NOMO-1 treated with DMSO at 0.1 percent for 48 hours (cell line): Measurements from ENCODE around the gene KCTD10.

ENCODE experiments used
- DNase-seq: peaks from one replicate; lab custom pipeline; 2025; ENCODE audit not compliant: unreplicated experiment; lab: John Stamatoyannopoulos, UW

KCTD10 gene, protein sequence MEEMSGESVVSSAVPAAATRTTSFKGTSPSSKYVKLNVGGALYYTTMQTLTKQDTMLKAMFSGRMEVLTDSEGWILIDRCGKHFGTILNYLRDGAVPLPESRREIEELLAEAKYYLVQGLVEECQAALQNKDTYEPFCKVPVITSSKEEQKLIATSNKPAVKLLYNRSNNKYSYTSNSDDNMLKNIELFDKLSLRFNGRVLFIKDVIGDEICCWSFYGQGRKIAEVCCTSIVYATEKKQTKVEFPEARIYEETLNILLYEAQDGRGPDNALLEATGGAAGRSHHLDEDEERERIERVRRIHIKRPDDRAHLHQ

DNA sequence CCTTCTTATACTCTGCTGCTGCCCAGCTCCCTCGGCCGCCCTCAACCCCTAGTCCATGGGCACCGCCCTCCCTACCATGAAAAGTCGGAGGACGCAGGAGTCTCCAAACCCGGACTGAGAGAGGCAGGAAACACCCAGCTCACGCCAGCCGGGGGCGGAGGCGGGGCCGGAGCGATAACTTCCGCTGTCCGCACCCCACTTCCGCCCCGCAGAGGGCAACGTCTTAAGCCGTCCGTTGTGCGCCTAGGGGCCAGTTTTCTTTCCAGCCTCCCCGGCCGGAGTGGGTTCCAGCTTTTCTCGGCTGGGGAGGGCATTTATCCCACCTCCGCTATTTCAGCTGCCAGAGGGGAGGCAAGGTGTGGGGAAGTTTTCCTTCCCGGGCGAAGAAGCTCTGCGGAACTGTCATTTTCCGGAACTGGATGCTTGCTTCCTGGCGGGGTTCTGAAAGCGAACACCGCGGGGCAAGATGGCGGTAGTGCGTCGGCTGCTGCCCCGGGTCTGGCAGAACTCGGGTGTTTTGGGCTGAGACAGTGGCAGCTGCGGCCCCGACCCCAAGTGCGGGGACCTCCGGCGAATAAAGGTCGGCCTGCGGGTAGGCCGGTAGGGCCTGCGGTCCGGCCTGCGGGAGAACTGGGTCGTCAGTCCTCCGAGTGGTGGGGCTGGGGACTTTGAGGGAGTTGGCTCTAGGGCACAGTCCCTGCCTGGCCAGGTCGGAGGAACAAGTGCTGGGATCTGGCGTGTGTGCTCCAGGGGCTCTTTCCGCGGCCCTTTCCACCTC, at the start of gene KCTD10, which contains the start of gene UBE3B:
Gene KCTD10, minus strand, starts transcription at position 116 of the 778 bp plus-strand sequence. Its CDS starts 38 bp downstream, at position 78.
Gene UBE3B, plus strand, starts transcription at position 450 of the 778 bp plus-strand sequence. CDS start 5,918 bp downstream, outside the sequence.
- DNase-seq = peak; percentile 75

DNA sequence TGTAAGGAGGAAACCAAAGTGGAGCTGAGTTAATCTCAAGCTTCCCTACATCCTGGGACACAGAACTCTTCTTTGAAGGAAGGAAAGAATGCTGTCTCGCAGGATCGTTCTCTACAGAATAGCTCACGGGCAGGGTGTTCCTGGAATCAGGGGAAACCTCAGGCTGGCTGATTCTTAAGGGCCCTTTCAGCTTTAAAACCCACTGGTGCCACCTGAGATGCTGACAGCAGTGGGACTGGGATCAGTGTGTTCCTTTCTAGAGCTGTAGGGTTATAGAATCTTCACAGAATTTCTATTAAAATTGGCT, 48.1 kb upstream of the KCTD10 start:
- DNase-seq = no peak

DNA sequence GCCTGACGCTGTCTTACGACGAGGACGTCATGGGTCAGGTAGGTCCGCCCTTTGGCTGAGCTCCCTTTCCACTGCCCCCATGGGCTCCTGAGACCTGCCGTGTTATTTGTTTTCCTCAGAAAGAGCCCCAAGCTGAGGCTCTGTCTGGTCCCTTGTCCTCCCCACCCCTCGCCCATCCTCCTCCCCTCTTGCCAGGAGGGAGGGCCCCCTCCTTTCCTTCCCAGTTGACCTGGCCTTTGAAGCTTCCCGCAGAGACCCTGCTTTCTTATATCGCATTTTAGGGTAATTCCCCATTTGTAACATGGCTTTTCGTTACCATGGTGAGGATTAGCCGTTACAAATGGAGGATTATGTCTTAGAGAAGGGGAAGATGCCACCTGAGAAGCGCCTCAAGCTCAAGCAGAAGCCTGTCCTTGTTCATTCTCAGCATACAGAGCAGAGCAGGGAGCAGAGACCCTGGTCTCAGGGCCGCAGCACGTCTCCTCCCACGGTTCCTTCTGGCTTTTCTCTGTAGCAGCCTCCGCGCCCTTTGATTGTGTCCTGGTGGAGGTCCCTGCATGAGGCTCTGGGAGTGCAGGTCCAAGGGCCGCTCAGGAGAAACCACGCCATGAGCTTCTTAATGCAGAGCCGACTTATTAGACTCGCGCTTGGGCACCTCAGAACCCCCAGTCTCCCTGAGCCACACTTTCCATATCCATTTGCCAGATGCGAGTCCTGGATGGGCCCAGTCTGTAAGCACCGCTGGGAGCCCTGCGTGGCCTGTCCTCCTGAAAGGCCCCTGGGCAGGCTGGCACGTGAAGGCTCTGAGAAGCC, 47.6 kb upstream of the KCTD10 start:
- DNase-seq = no peak

DNA sequence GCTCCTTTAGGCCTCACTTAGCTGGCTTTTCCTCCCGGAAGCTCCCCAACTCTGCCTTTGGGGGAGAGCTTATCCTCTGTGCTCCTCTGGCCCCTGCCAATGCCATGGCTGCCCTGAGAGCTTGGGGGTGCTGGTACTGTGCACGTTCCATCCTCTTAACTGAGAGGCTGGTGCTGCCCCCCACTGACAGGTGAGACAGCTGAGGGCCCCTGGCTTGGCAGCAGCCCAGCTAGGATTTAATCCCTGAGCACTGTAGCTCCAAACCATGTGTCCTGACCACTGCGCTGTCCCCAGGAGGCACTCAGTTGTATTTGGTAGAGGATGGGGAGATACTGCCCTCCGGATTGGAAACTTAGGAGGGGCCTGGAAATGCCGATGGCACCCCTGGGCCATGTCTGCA, 46.4 kb upstream of the KCTD10 start:
- DNase-seq = no peak

DNA sequence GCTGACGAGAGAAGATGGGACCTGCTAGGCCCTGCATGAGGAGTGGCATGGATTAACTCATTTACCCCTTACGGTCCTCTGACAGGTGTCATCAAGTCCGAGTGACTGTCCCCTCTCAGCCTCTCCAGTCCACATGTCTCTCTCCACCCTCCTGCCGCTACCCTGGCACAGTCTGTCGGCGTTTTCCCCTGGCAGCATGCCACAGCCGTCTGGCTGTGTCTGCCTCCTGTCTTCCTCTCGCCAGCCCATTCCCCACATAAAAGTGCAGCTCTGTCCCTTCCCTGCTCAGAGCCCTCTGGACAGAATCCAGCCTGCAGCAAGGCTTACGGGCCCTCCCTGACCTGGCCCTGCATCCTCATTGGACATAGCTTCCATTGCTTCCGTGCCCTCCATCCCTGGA, 46.0 kb upstream of the KCTD10 start:
- no peak for DNase-seq

DNA sequence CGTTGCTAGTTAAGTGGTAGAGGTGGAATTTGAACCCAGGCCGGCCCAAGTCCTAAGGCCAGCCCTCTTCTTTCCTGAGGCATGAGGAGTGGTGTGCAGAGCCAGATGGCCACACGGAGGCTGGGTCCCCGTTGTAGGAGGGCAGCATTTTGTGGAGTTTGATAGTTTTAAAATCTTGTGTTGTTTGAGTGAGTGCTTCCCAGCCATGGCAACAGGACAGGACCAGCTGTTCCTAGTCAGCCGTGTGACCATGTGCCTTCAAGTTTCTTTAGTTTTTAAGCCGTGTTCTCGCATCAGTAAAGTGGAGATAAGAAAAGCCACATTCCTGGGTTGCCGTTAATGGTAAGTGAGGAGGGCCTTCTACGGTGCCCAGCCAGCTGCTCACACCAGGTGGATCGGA, 44.7 kb upstream of the KCTD10 start:
- no peak for DNase-seq

DNA sequence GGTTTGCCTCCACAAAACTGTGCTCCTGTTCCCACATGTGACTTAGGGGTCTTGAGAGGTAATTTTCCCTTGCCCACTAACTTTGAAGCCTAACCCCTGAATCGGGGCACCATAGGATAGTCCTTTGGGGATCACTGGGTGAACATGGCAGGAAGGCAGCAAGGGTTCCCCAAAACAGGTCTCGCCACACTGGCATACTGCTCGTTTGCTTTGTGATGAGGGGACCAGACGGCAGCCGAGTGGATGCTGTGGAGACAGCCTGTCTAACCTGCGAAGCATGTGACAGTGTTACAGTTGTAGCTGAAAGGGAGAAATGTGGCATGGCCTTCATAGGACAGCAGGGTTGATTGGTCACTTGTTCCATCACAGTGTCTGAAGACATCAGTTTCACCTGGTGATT, 42.7 kb upstream of the KCTD10 start:
- DNase-seq = no peak

DNA sequence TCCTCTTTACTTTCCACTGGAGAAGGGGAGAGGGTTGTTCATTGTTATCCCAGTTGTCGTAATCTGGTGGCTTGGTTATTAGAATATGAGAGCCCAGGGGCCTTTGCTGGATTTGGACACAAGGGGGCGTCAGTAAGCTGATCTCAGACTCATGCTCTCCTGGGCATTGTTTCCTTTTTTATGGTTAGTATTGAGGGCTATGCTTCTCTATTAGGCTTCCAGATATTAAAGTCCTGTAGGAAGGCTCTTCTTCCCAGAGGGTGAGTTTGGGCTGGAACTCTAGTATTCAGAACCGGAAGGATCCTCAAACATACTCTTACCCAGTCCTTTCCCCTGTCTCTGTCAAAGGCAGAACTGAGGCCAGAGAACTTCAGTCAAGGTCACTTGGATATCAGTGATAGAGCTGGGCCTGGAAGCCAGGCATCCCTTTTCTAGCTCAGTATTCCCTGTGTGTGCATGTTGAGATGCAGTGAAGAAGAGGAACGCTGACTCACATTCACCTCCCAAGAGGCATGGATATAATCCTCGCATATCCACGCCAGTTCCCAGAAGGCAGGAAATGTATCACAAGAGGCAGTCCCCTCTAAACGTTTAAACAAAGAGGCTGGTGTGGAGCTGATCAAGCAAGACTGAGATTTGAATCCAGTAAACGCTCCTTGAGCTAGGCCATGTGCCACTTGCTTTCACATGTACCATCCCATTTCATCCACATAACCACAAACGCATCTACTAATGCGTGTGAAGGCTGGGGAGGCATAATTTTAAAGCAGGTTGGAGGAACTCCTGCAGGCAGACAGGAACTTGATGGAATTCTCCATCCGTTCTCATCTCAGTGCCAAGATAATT, 41.9 kb upstream of the KCTD10 start:
- peak; percentile 12 for DNase-seq

DNA sequence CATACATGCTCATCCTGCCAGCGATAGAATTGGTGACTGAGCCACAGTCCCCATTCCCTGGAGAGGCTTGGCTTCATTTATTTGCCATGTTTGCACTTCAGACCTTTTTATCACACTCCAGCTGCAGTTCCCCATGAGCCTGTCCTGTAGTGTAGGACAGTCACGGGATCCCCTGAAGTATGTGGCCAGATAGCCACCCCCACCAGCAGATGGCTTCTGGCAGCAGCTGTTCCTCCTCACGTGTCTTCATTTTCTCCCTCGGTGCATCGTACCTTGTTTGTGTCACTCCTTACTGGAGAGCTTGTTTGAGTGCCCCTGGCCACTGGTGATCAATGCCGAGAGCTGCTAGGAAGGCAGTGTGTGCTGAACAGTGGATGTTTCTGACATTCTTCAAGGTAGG, 40.5 kb upstream of the KCTD10 start:
- DNase-seq = no peak

DNA sequence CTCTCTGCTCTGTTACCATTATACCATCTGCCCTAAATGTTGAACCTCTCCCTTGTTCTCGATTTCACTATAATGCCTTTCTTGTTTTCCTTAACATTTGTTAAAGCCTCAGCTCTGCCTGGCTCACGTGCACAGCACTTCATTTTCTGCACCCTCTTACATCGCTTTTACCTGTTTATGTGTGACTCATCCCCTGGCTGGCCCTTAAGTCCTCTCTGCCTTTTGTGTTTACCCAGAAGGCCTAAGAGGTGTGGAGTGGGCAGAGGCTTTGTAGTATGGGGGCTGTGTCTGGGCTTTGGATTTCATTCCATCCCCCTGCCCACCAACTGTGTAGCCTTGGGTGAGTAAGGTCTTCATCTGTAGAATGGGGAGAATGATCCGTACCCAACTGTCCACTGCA, 36.9 kb upstream of the KCTD10 start:
- no peak for DNase-seq

DNA sequence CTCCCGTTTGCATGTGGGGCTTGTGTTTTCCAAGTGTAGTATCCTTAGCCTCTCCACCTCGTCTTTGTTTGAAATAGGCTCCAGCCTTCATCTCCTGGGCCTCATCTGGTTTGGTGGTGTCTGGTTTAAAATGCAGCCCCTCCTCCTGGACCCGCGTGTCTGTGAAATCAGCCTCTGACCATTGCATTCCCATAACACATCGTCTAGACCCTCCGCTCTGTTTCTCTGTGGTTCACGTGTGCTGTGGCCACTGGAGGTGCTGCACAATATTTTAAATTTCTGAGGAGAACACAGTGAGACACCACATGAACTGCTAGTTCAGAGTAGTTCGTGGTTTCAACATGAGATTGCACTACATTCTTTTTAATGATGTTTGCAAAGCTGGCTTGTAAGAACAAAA, 36.0 kb upstream of the KCTD10 start:
- DNase-seq = no peak

DNA sequence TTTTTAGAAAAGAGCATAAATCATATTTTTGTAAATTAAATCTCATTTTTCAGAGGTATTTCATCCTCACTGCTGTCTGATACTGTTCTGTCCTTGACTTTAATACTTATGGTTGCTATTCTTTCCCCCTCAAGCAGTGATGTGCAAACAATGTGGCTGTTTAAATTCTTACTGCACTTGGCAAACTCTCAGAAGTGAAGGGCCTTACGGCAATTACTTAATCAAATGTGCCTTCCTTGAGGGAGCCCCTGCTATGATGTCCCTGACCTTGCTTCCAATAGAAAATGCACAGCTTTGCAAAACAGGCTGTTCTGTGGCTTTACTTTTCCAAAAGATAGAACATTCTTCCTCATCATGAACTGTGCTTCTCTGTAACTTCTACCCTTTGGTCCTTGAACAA, 35.5 kb upstream of the KCTD10 start:
- DNase-seq = no peak

DNA sequence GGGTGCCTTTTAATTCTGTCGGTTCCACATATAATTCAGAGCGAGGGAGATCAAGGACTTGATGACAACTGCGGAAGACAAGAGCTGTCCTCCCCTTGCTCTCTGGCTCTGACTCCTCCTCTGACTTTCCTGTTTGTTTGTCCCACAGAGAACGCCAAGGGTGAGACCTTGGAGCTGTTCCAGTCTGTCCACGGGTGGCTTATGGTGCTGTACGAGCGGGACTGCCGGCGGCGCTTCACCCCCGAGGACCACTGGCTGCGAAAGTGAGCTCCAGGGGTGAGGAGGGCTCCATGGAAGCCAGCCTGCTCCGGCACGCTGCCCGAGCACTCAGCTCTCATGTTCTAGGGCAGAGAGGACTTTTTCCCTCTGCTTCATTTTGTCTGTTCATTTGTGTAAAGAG, 33.1 kb upstream of the KCTD10 start:
- no peak for DNase-seq

DNA sequence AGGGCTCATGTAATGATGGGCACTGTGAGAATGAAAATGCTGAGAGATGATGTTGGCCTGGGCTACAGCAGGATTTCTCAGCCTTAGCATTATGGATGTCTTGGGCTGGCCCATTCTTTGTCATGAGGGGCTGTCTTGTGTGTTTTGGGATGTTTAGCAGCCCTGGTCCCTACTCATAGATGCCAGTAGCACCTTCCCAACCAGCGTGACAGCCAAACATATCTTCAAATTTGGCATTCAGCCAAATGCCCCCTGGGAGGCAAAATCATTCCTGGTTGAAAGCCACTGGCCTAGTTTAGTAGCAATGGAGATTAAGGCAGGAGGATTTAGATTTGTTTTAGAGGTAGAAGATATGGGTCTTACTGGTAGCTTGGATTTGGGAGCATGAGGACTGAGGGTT, 27.0 kb upstream of the KCTD10 start:
- DNase-seq = no peak

DNA sequence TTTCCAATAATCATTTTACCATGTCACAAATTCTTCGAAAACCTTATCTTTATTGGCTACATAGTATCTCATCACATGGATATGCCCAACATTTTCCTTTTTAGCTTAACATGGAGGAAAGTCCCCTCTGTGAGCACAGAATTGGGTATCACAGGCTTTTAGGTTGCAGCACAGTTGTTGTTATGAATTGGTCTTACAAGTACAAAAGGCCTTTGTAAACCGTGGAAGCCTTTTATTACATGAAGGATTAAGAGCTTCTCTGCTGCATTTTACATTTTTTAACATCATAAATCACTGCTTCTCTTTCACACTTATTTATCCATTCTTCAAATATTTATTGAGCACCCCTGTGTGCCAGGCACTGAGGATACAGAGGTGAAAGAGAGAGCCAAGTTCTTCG, 26.5 kb upstream of the KCTD10 start:
- DNase-seq = no peak

DNA sequence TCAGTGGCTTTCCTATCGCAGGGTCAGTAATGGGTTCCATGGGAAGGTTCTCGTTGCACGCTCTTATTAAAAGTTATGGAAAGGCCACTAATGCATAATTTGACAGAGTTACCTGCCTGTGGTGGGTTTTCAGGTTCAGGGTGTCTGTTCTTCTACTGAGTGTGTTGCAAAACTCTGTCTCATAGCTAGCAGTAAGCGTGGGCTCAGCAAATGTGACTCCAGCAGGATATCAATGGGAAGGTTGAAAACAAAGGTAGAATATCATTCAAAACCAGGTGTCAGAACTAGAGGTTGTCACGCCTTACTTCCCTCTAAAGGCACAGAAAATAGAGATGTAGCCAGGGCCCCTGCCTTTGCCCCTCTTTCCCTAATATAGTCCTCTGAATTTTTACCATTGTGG, 25.2 kb upstream of the KCTD10 start:
- no peak for DNase-seq

DNA sequence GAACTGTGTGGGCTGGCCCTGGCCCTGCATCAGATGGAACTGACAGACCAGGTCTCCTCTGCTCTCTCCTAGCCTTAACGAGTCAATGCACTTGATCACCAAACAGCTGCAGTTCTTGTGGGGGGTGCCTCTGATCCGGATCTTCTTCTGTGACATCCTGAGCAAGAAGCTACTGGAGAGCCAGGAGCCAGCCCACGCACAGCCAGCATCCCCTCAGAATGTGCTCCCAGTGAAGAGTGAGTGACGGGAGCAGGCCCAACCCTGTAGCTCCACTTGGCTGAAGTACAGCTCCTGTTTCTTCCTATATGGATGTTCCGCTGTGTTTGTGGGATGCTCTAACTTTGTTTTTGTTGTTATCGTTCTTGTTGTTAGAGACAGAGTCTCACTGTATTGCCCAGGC, 24.2 kb upstream of the KCTD10 start:
- DNase-seq = no peak

DNA sequence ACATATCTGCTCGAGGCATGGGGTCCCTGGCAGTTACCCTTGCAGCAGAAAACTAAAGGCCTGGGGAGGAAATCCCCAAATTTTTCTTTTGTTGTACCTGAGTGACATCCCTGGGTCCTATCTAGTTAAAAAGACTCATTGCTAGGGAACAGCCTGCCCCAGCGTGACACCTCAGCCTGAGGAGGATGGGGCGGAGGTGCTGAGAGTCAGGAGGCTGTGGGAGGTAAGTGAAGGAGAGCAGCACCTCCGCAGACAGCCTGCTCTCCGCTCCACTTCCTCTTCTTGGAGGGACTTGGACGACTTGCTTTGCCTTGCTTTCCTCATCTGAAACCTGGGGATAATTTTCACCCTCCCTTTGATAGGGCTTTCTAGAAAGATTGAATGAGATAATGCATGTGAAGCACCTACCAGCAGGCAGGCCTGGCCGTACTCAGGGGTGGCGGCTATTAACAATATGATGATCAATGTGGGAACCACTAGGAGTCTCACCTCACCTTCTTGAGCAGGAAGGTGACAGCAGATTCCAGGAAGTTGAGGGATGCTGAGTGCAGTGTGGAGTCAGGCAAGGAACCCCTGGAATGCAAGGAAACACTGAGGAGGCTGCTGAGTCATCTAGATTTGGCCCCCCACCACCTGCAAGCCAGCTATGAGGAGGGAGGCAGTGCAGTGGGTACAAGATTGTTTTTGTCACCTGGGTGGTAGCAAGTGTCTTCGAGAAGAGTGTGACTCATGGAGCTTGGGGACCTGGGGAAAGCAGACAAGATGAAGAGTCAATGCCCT, 23.5 kb upstream of the KCTD10 start:
- DNase-seq = no peak

DNA sequence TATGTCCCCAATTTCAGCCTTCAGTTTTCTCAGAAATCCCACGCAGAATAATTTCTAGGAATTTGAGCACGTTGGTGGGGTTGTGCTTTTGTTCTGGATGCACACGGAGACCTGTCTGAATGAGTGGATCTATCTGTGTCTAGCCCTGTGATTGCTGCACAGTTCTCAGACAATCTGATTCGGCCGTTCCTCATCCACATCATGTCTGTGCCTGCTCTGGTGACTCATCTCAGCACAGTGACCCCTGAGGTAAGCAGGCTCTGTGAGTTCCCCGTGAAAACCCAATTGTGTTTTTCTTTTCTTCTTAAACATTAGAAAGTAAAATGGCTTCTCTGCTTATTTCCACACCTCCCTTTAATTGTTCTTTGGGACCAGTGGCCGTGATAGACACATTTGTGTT, 20.6 kb upstream of the KCTD10 start:
- no peak for DNase-seq

DNA sequence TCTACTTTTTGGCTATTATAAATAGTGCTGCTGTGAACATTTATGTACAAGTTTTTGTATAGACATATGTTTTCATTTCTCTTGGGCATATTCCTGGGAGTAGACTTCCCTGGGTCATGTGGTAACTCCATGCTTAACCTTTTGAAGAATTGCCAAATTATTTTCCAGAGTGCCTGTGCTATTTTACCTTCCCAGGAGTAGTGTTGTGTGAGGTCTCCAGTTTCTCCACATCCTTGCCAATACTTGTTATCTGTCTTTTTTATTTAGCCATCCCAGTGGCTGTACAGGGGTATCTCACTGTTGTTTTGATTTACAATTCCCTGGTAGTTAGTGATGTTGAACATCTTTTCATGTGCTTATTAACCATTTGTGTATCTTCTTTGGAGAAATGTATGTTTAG, 19.2 kb upstream of the KCTD10 start:
- no peak for DNase-seq
